ENCODE results near the gene SLC6A7. TPM values are rescaled to one million over a fixed set of nuclear protein-coding genes. Genes with fewer than 3 reads are reported as not detected.
"Not testable (repeated sequence)": the region's sequence is repeated elsewhere in the genome, so short reads cannot be mapped to it uniquely, and the experiment has no call there.

Gene SLC6A7
- total and polyA plus RNA-seq, 8 donors: not detected

- intact Hi-C loops (cut with DNase I): no loop called here
- Histone ChIP-seq H3K27ac (no peak overlapping the region), H3K9me3 (no peaks in the 10 kb centered on the region), H3K36me3 (no peaks in the 10 kb centered on the region), H3K27me3 (no peaks in the 10 kb centered on the region), H3K4me3 (no peak overlapping the region), H3K4me1 (no peaks in the 10 kb centered on the region)
- ATAC-seq (no peak), DNase-seq (peak in 1 of 6 donors; percentile 3), FAIRE-seq (no peak)
- 85 to 90% methylated on average over 7 of the region's 7 CpGs for WGBS, 2 donors
- TF ChIP-seq CTCF (IDR thresholded peaks at IDR 0.05): no peak
Observed at GRCh38 chr5:150230842-150231241, 41.0 kb downstream of the SLC6A7 start.

- H3K4me1 ChIP-seq; H3K4me3 ChIP-seq; FAIRE-seq; ATAC-seq; H3K27me3 ChIP-seq; H3K36me3 ChIP-seq; H3K27ac ChIP-seq; intact Hi-C loops (cut with DNase I); H3K9me3 ChIP-seq: not testable (repeated sequence)
- 85 to 88% methylated on average over 5 of the region's 5 CpGs for WGBS, 2 donors
- DNase-seq: peak in 1 of 6 donors; percentile 18
Observed at GRCh38 chr5:150233706-150234105, 43.8 kb downstream of the SLC6A7 start.

GRCh38 chr5:150234576-150235499, 45.0 kb downstream of the SLC6A7 start:
- intact Hi-C loops (cut with DNase I): no loop called here
- WGBS, 2 donors: 74 to 79% methylated on average over 5 of the region's 5 CpGs
- Histone ChIP-seq H3K4me3 (no peak overlapping the region), H3K27ac (no peak overlapping the region), H3K27me3 (no peaks in the 10 kb centered on the region), H3K9me3 (no peaks in the 10 kb centered on the region), H3K36me3 (no peaks in the 10 kb centered on the region), H3K4me1 (no peaks in the 10 kb centered on the region)
- no peak for TF ChIP-seq CTCF (IDR thresholded peaks at IDR 0.05)
- FAIRE-seq (no peak), DNase-seq (peak in 1 of 6 donors; percentile 5), ATAC-seq (peak in 2 of 4 donors; percentile 44 to 46)

GRCh38 chr5:150235500-150235854, 45.6 kb downstream of the SLC6A7 start:
- no peak overlapping the region for H3K4me3 ChIP-seq
- H3K27me3 ChIP-seq: no peaks in the 10 kb centered on the region
- no peaks in the 10 kb centered on the region for H3K9me3 ChIP-seq
- TF ChIP-seq CTCF (IDR thresholded peaks at IDR 0.05): no peak
- FAIRE-seq (no peak), DNase-seq (no peak), ATAC-seq (no peak)
- no peaks in the 10 kb centered on the region for H3K36me3 ChIP-seq
- H3K4me1 ChIP-seq: no peaks in the 10 kb centered on the region
- H3K27ac ChIP-seq: no peak overlapping the region
- 87 to 89% methylated on average over 5 of the region's 5 CpGs for WGBS, 2 donors
- intact Hi-C loops (cut with DNase I): no loop called here

GRCh38 chr5:150236313-150236712, 46.5 kb downstream of the SLC6A7 start:
- DNase-seq (no peak), FAIRE-seq (no peak), ATAC-seq (no peak)
- 81 to 86% methylated on average over 2 of the region's 2 CpGs for WGBS, 2 donors
- no peaks in the 10 kb centered on the region for H3K4me1 ChIP-seq
- H3K27me3 ChIP-seq: no peaks in the 10 kb centered on the region
- no peak overlapping the region for H3K4me3 ChIP-seq
- no peak for TF ChIP-seq CTCF (IDR thresholded peaks at IDR 0.05)
- no peak overlapping the region for H3K27ac ChIP-seq
- H3K9me3 ChIP-seq: no peaks in the 10 kb centered on the region
- no peaks in the 10 kb centered on the region for H3K36me3 ChIP-seq
- intact Hi-C loops (cut with DNase I): no loop called here

All from pancreas (tissue), 10 donors.